Kasumi-1 (cell line): ENCODE data around the gene CYP1A1.

ENCODE experiments used
- DNase-seq, 2 experiments: peaks; one replicate each; lab custom pipeline; 2025; lab: John Stamatoyannopoulos, UW

CYP1A1 gene

DNA sequence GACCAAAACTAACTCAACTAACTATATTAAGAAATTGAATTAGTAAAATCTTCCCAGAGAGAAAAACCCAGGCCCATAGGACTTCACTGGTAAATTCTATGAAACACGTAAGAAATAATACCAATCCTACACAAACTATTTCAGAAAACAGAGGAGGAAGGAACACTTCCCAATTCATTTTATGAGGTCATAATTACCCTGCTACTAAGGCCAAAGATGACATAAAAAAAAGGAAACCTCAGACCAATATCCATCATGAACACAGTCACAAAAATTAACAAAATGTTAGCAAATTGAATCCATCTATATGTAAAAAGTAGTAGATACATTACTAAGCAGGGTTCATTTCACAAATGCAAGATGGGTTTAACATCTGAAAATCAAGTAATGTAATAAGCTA is 33.0 kb downstream of the CYP1A1 start:
- no peak for DNase-seq

DNA sequence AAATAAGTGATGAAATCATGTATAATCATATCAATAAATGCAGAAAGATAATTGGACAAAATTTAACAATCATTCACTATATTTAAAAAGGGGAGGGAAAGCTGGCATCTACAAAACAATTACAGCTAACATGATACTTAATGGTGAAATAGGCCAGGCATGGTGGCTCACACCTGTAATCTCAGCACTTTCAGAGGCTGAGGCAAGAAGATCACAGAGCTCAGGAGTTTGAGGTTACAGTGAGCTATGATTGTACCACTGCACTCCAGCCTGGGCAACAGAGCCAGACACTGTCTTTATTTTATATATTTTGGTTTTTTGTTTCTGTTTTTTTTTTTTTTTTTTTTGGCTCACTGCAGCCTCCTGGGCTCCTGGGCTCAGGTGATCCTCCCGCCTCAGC is 41.6 kb downstream of the CYP1A1 start:
- no peak for DNase-seq

DNA sequence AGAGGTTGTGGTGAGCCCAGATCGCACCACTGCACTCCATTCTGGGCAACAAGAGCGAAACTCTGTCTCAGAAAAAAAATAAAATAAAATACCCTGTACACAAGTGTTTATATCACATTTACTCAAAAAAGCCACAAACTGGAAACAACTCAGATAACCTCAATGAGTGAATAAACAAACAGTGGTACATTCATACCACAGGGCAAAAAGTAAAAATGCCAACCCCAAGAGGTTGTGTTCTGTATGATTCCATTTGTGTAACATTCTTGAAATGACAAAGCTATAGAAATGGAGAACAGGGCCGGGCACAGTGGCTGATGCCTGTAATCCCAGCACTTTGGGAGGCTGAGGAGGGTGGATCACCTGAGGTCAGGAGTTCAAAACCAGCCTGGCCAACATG is 42.4 kb downstream of the CYP1A1 start:
- DNase-seq: no peak

DNA sequence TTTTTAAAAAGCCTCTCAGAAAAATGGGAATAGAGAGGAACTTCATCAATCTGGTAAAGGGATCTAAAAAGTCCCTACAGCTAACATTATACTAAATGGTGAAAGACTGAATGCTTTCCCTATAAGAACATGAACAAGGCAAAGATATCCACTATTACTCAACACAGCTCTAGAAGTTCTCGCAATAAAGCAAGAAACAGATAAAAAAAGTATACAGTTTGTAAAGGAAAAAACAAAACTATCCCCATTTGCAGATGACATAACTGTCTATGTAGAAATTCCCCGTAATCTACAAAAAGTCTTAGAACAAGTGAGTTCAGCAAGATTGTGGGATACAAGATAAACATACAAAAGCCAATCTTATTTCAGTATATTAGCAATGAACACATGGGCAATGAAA is 44.9 kb downstream of the CYP1A1 start:
- DNase-seq: no peak

- no peak for DNase-seq
These were observed 48.5 kb downstream of the CYP1A1 start for GRCh38 chr15:74676801-74677200.

- DNase-seq: no peak
These were observed 51.2 kb downstream of the CYP1A1 start for GRCh38 chr15:74674161-74674560.

- no peak for DNase-seq
These were observed 55.7 kb downstream of the CYP1A1 start for GRCh38 chr15:74669627-74670026.
